ENCODE data around the gene LSS.
"Not testable (repeated sequence)": the region's sequence is repeated elsewhere in the genome, so short reads cannot be mapped to it uniquely, and the experiment has no call there.

LSS gene

DNA sequence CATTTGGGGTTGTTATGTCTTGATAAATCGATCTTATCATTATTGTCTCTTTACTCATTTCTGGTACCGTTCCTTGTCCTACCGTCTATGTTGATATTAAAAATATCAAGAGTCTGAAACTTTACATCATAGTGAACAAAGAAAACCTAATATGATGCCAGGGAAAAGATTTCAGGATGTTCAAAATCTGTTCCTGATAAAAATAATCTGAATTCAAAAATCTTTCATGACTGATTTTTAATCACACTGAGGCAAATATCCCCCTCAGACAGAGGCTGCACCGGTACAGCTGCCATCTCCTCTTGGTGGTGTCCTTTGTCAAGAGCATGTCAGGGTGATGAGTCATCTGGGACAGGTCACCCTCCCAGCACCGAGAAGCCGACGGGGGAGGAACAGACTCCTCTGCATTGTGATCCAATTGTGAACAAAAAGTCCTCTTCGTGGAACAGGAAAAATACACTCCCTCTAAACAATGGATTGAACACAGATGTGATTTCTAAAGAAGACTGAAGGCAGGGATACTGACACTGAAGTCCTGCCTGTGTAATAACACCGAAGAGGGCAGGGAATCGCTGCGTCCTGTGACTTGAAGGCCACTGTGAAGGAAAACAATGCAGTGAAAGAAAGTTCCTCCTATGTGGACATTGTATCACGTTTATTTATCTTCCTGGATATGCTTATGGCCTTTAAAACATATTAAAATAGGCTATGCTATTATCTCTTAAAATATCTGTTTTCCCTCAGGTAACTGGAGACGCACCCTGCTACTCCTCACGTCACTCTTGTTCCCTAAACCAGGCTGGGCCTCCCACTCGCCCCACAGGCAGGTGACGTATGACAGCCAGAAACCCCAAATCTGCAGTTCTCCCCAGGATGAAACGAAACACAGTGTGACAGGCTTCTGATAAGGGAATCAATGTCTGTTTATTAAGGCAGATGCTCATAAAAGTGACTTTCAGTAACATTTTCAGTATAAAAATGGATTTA lies 40.1 kb downstream of the LSS start:
- DNase-seq (ENCODE audit: low read depth in 2 of 2, low spot score in 1 of 2) = no peak

DNA sequence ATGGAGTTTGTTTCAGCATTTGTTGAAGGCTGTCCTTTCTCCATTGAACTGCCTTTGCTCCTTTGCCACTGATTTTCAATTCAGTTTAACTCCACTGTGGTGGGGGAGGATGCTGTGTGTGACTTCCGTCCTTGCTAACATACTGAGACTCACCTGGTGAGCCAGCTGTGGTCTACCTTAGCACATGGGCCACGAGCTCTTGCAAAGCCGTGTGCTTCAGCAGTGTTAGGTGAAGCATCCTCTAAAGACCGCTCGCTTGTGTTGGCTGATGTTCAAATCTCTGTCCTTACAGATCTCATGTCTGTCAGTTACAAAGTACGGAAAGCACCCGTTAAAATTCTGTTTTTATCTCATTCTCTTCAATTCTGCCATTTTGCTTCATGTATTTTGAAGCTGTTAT lies 40.8 kb downstream of the LSS start:
- DNase-seq (ENCODE audit: low read depth in 2 of 2, low spot score in 1 of 2) = no peak

DNA sequence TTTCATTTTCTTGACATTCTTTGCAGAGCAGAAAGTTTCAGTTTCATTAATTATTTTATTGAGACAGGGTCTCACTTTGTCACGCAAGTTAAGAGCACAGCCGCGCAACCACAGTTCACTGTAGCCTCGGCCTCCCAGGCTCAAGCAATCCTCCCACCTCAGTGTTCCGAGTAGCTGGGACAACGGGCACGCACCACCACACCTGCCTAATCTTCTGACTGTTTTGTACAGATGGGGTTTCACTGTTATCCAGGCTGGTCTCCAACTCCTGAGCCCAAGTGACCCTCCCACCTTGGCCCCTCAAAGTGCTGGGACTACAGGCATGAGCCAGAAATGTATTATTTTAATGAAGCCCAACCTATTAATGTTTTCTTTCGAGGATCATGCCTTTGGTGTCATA lies 41.3 kb downstream of the LSS start:
- DNase-seq (ENCODE audit: low read depth in 2 of 2, low spot score in 1 of 2) = no peak

DNA sequence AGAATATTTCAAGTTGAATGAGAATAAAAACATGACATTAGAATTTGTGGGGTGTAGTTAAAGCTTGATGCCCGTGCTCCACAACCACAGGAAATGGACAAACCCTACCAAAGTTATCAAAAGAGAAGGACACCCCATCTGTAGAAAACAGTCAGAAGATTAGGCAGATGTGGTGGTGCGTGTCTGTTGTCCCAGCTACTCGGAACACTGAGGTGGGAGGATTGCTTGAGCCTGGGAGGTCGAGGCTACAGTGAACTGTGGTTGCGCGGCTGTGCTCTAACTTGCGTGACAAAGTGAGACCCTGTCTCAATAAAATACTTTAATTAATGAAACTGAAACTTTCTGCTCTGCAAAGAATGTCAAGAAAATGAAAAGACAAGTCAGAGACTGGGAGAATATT lies 42.9 kb downstream of the LSS start:
- DNase-seq (ENCODE audit: low read depth in 2 of 2, low spot score in 1 of 2) = no peak

DNA sequence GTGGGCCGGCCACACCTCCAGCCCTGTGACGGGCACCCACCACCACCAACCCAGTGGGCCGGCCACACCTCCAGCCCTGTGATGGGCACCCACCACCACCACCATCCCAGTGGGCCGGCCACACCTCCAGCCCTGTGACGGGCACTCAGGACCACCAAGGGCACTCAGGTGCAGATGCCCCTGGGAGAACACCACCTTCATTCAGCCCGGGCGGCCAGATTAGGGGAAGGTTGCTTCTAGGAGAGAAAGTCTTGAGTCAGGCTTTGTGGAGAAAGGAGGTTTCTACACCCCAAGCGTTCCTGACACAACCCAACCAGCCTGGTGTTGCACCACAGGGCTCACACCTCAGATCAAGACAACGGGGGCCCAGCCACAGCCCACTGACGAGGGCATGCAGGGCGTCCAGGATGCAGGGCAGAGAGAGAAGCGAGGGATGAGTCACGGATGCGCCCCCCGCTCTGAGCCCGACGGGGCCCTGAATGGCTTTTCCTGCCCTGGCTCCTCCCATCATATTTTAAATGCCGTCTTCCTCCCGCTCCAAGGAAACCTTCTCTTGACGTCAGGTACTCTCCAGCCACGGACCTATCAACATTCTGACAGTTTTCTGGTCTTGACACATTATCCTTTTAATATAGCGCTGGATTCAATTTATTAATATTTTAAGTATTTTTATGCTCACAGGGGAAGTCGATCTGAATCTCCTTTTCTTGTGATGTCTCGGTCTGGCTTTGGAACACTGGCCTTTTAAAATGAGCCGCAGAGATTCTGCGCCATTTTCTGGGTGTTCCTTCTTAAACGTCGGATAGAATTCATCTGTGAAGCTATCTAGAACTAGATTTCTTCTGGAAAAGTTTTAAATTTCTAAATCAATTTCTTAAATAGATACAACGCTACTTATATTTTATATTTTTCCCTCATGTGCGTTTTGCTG lies 43.7 kb downstream of the LSS start:
- DNase-seq (ENCODE audit: low read depth in 2 of 2, low spot score in 1 of 2) = peak; percentile 28 to 53

DNA sequence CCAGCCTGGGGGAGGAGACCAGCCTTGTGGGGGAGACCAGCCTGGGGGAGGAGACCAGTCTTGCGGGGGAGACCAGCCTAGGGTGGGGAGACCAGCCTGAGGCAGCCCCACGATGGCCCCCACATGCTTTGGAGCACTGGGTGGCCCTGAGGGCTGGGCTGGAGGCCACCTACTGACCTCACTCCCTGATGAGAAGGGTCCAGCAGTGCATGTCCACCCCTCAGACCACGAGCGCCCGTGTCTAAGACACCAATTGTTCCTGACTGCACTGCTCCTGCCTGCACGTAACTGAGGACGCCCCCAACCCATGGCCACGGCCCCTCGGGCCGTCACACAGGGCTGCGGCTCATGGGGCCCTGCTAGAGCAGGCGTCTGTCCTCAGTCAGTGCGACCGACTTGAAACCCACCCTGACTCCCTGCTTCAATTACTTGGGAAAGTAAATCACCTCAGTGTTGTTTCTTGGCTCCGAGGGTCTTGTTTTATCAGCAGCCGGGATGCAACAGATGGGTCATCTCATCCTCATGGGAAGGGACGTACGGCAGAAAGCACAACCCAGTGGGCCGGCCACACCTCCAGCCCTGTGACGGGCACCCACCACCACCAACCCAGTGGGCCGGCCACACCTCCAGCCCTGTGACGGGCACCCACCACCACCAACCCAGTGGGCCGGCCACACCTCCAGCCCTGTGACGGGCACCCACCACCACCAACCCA lies 44.5 kb downstream of the LSS start, which contains the start of gene SPATC1L:
SPATC1L (minus strand) TSS at position 550 of the 715 bp plus-strand sequence. CDS start 1,643 bp downstream, outside the sequence.
- peak in 1 of 2 donors; percentile 25 for DNase-seq (ENCODE audit: low read depth in 2 of 2, low spot score in 1 of 2)

DNA sequence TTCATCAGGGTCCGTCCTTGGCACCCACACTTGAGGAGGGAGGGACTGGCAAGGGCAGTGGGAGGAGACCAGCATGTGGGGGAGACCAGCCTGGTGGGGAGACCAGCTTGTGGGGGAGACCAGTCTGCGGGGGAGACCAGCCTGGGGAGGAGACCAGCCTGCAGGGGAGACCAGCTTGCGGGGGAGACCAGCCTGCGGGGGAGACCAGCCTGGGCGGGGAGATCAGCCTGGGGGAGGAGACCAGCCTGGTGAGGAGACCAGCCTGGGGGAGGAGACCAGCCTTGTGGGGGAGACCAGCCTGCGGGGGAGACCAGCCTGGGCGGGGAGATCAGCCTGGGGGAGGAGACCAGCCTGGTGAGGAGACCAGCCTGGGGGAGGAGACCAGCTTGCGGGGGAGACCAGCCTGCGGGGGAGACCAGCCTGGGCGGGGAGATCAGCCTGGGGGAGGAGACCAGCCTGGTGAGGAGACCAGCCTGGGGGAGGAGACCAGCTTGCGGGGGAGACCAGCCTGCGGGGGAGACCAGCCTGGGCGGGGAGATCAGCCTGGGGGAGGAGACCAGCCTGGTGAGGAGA lies 45.2 kb downstream of the LSS start:
- not testable (repeated sequence) for DNase-seq (ENCODE audit: low read depth in 2 of 2, low spot score in 1 of 2)

DNA sequence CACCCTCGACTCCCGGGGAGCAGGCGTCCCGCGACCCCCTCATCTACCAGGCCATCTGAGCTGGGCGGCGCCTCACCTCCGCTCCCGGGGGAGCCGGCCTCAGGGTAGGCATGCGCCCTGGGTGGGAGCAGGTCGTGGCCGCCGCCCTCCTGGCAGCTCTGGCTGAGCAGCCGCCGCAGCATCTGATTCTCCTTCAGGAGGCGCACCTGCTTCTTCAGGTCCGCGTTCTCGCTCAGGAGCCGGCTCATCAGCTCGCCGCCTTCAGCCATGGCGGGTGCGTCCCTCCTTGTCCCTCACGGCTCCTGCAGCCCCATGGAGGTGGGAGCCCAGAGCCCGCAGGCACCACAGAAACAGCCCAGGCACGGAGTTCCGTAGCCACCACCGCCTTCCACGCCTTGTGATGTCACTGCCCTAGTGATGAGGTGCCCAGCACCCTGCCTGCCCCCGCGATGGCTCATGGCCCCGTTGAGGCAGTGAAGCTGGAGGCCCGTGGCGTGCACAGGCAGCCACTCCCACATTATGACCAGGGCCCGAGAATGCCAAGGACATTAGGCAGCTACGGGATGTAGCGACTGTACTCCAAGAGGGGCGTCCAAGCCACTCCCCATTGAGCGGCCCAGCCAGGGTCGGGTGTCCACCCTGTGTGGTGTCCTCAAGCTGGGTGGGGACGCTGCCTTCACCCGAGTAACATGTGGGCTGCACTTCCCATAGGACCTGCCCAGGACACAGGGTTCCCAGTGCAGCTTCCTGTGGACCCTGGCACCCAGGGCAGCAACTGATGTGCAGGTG lies 45.8 kb downstream of the LSS start:
- no peak for DNase-seq (ENCODE audit: low read depth in 2 of 2, low spot score in 1 of 2)

DNA sequence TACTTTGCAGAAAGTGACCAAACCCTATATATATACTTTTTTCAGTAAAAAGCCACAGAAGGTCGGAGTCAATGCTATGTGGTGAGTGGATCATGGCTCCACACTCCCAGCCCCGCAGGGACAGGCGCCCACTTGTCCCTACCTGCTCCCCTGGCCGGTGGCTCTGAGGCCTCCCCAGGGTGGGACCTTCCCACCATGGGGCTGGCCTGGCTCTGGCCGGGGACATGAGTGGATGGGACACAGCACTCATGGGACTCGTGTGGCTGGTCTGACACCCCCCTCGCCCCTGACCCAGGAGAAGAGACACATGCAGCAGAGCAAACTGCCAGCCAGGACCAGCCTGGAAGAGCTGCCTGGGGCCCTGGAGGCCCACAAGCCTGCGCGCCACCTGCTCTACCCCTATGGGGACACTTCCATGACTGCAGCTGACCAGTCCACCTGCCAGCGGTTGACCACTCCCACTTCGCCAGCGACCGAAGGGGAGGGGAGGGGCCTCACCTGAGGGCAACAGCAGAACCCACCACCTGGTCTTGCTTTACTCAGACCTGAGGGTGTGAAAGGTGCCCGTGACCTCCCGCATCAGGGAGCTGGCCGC lies 46.5 kb downstream of the LSS start:
- no peak for DNase-seq (ENCODE audit: low read depth in 2 of 2, low spot score in 1 of 2)

DNA sequence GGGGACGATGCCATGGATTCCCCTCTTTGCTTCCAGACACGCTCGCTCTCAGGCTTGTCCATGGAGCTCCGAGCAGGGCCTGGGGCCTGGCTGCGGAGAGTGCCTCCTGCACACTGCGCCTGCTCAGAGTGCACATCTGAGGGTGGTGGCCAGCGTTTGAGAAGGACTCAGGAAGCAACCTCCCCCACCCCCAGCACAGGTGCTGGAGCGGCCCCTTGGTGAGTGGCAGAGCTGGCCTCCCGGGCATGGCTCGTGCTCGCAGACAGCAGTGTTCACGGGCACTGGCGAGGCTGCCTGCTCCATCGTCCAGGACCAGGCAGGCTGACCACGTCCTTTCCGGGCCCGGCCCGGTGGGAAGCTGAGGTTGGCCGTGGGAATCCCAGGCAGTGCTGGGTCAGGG lies 47.1 kb downstream of the LSS start:
- DNase-seq (ENCODE audit: low read depth in 2 of 2, low spot score in 1 of 2) = no peak

DNA sequence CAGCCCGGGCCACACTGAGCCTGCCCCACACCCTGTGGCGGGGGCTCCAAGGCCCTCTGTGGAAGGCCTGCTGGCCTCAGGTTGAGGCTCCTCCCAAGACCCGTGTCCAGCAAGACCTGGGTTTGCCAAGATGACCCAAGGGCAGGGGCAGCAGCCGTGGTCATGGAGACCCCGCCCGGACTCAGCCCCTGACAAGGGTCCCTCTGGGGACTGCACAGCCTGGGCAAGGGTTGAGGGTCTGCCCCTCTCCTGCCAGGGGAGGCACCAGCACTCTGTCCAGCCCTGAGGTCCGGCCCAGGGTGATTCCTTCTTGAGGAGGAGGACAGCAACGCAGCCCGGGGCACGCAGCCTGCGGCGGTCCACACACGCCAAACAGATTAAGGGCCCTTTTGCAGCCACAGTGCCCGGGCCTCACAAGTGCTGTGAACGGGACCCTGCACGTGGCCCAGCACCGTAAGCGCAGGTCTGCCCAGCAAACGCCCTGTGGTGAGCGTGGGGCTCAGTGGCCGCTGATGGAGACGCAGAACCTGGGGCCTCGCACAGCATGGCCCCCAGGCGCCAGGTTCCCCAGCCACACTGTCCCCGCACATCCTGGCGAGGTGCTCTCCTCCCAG lies 47.7 kb downstream of the LSS start:
- DNase-seq (ENCODE audit: low read depth in 2 of 2, low spot score in 1 of 2) = no peak

DNA sequence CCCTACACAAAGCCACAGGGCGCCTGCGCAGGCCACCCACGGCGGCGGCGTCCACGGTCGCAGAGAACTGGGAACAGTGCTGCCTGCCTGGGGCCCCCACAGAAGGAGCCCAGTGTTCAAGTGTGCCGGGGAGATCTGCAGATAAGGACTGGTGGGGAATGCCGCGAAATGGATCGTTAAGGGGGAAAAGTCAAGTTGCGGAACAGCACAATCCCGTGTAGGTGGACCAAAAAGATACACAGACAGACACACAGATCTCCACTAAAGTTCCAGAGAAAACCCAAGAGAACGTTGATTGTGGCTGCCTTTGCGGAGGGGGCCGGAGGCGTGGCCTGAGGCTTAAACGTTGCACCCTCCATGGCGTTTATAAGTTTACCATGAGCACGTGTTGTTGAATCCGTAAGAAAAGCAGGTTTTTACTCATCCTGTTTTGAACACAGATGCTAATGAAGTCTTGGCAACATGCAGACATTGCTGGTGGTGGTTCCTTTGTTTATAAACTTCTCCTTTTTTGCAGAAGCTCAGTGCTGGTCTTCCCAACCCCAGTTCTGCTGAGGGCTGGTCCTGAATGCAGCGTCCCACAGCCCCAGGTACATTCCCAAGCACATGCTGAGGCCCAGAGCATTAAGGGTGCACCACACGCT lies 48.4 kb downstream of the LSS start:
- DNase-seq (ENCODE audit: low read depth in 2 of 2, low spot score in 1 of 2) = no peak

DNA sequence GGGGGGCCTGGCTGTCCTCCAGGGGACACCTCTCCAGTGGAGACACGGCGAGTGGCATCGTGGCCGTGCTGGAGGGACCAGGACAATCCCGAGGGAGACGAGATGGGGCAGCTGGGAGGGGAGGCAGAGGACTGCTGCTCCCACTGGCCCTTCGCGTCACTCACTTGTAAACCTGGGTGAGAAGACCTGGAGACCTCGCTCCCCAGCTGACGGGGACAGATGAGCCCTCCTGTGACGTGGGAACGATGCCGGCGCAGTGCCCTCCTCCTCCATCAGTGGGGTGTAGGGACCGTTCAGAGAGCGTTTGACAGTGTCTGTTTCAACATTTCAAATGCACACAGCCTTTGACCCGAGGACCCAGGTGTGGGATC lies 48.9 kb downstream of the LSS start:
- DNase-seq (ENCODE audit: low read depth in 2 of 2, low spot score in 1 of 2) = no peak

DNA sequence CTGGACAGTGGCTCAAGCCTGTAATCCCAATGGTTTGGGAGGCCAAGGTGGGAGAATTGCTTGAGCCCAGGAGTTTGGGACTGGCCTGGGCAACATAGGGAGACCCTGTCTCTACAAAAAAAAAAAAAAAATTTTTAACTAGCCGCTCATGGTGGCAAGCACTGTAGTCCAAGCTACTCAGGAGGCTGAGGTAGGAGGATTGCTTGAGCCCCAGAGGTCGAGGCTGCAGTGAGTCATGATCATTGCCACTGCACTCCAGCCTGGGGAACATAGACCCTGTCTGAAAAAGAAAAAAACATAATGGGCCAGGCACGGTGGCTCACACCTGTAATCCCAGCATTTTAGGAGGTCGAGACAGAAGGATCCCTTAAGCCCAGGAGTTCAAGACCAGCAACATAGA lies 49.6 kb downstream of the LSS start:
- DNase-seq (ENCODE audit: low read depth in 2 of 2, low spot score in 1 of 2) = no peak

DNA sequence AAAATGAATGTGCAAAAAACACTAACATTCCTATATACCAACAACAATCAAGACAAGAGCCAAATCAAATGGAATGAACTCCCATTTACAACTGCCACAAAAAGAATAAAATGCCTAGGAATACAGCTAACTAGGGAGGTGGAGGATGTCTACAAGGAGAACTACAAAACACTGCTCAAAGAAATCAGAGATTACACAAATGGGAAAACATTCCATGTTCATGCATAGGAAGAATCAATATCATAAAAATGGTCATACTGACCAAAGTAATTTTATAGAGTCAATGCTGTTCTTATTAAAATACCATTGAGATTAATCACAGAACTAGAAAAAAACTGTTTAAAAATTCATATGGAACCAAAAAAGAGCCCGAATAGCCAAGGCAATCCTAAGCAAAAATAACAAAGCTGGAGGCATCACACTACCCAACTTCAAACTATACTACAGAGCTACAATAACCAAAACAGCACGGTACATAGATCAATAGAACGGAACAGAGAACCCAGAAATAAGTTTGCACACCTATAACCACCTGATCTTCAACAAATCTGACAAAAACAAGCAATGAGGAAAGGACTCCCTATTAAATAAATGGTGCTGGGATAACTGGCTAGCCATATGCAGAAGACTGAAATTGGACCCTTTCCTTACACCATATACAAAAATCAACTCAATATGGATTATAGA lies 52.0 kb downstream of the LSS start:
- not testable (repeated sequence) for DNase-seq (ENCODE audit: low read depth in 2 of 2, low spot score in 1 of 2)

DNA sequence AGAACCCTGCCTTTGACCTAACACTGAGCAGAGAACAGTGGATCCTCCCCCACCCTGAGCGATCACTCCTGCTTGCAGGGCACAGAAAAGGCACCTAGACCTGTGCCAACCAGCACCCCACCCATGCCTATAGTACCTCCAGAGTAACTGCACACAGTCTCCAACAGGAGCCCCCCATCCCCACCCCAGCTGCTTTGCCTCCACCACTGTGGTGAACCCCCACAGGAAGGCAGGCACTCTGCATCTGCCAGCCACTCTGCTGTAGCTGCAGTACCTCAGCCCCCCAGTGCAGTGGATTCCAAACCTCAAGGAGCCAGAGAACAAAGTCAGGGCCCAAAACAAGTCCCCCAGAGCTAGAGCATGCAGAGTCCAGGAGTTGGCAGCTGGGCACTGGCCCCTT lies 55.0 kb downstream of the LSS start:
- DNase-seq (ENCODE audit: low read depth in 2 of 2, low spot score in 1 of 2) = no peak

DNA sequence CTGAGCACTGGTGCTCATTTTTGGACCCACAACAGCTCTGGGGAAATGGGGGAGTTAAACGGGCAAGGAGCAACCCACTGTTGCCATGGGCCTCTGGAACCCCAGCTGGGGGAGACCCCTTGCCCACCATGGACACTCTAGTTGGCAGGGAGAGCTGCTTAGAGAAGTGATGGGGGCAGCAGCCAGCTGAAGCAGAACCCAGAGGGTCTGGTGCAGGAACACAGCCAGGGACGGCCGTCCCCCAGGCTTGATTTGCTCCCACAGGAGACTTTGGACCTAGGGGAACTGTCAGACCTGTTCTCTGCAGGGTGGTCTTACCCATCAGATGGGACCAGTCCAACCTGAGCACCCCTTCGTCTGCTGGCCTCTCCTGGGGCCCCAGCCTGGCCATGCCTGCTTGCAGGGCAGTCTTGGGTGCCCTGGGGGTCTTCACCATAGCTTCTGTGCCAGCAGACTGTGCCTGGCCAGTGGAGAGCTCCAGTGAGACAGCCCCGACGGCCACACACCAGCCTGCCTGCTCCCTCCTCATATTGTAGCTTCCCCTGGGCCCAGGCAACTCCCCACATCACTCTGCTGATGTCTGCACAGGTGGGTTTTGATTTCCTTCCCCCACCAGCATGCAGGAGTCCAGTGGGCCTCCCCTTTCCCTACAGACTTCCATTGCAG lies 55.6 kb downstream of the LSS start:
- no peak for DNase-seq (ENCODE audit: low read depth in 2 of 2, low spot score in 1 of 2)

Measured in stimulated activated CD8-positive, alpha-beta memory T cell treated with anti-CD3 and anti-CD28 coated beads, Interleukin-4, amount 100 ng/mL, for 1 hour (primary cell).